ENCODE data around the gene MYOM3. TPM values are rescaled to one million over a fixed set of nuclear protein-coding genes. Genes with fewer than 3 reads are reported as not detected.

Gene MYOM3
- total RNA-seq, 2 experiments from 2014 or later, result not detected

GRCh38 chr1:24110642-24111261, 1.2 kb downstream of the MYOM3 start:
- Mint-ChIP-seq H3K36me3 (ENCODE audit: low read depth) (no peaks in the 10 kb centered on the region), H3K4me1 (ENCODE audit: low read depth) (peaks cover 7% of the 10 kb centered on the region), H3K9me3 (ENCODE audit: insufficient read depth) (no peaks in the 10 kb centered on the region), H3K27ac (no peak overlapping the region), H3K4me3 (no peak overlapping the region), H3K27me3 (ENCODE audit: low read depth) (peaks cover 23% of the 10 kb centered on the region)
- DNase-seq, result no peak
- ChIA-PET POLR2A (interaction anchor here (0.6 kb wide), 1 partner anchor 492 kb away, joined by 4 read pairs; no protein-coding TSS in a partner anchor), CTCF (interaction anchor here (1.1 to 1.2 kb wide), 2 partner anchors 40 kb away, joined by 3 to 6 read pairs; no protein-coding TSS in a partner anchor)
- ATAC-seq, result no peak

GRCh38 chr1:24109686-24110475, 2.1 kb downstream of the MYOM3 start:
- no peak overlapping the region for H3K4me3 Mint-ChIP-seq
- no peaks in the 10 kb centered on the region for H3K9me3 Mint-ChIP-seq (ENCODE audit: insufficient read depth)
- peaks cover 7% of the 10 kb centered on the region for H3K4me1 Mint-ChIP-seq (ENCODE audit: low read depth)
- ChIA-PET POLR2A (no interaction called here), CTCF (no interaction called here)
- no peak for ATAC-seq
- H3K36me3 Mint-ChIP-seq (ENCODE audit: low read depth), result no peaks in the 10 kb centered on the region
- peaks cover 23% of the 10 kb centered on the region for H3K27me3 Mint-ChIP-seq (ENCODE audit: low read depth)
- H3K27ac Mint-ChIP-seq, result no peak overlapping the region
- DNase-seq, result no peak

DNA sequence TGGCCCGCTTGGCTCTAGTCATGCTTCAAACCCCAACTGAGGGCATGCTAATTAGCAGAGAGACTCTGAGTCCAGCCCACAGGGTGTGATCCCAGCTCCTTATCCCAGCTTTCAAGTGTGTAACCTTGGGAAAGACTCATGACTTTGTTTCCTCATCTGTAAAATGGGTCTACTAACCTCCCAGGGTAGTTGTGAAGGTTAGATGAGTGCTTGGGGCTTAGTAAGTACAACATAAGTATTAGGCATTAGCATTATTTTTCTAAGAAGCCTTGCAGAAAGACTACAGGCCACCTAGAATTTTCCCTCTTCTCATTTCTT, 2.8 kb downstream of the MYOM3 start:
- Mint-ChIP-seq H3K27me3 (ENCODE audit: low read depth) (peaks cover 21% of the 10 kb centered on the region), H3K27ac (no peak overlapping the region), H3K4me3 (no peak overlapping the region), H3K9me3 (ENCODE audit: insufficient read depth) (no peaks in the 10 kb centered on the region), H3K4me1 (ENCODE audit: low read depth) (peaks cover 7% of the 10 kb centered on the region), H3K36me3 (ENCODE audit: low read depth) (no peaks in the 10 kb centered on the region)
- no peak for ATAC-seq
- ChIA-PET POLR2A (no interaction called here), CTCF (no interaction called here)
- DNase-seq, result no peak

- H3K9me3 Mint-ChIP-seq (ENCODE audit: insufficient read depth), result no peaks in the 10 kb centered on the region
- H3K4me3 Mint-ChIP-seq, result no peak overlapping the region
- no peaks in the 10 kb centered on the region for H3K36me3 Mint-ChIP-seq (ENCODE audit: low read depth)
- ChIA-PET CTCF (no interaction called here), POLR2A (no interaction called here)
- peaks cover 17% of the 10 kb centered on the region for H3K27me3 Mint-ChIP-seq (ENCODE audit: low read depth)
- DNase-seq, result no peak
- ATAC-seq, result no peak
- H3K4me1 Mint-ChIP-seq (ENCODE audit: low read depth), result peaks cover 7% of the 10 kb centered on the region
- H3K27ac Mint-ChIP-seq, result no peak overlapping the region
These were observed 3.4 kb downstream of the MYOM3 start for GRCh38 chr1:24108334-24109165.

GRCh38 chr1:24107462-24108138, 4.3 kb downstream of the MYOM3 start:
- ChIA-PET POLR2A (no interaction called here), CTCF (no interaction called here)
- DNase-seq, result no peak
- Mint-ChIP-seq H3K27ac (no peak overlapping the region), H3K36me3 (ENCODE audit: low read depth) (no peaks in the 10 kb centered on the region), H3K4me1 (ENCODE audit: low read depth) (peaks cover 5% of the 10 kb centered on the region), H3K4me3 (no peak overlapping the region), H3K9me3 (ENCODE audit: insufficient read depth) (no peaks in the 10 kb centered on the region), H3K27me3 (ENCODE audit: low read depth) (peaks cover 10% of the 10 kb centered on the region)
- ATAC-seq, result no peak

GRCh38 chr1:24105368-24106160, 6.4 kb downstream of the MYOM3 start:
- DNase-seq, result no peak
- Mint-ChIP-seq H3K27ac (no peak overlapping the region), H3K9me3 (ENCODE audit: insufficient read depth) (no peaks in the 10 kb centered on the region), H3K27me3 (ENCODE audit: low read depth) (no peaks in the 10 kb centered on the region), H3K4me1 (ENCODE audit: low read depth) (no peaks in the 10 kb centered on the region), H3K36me3 (ENCODE audit: low read depth) (no peaks in the 10 kb centered on the region), H3K4me3 (no peak overlapping the region)
- POLR2A ChIA-PET, result no interaction called here
- no peak for ATAC-seq
- CTCF ChIA-PET, result interaction anchor here (1.0 kb wide), 1 partner anchor 93 kb away, joined by 3 read pairs; no protein-coding TSS in a partner anchor

GRCh38 chr1:24104854-24105253, 7.1 kb downstream of the MYOM3 start:
- DNase-seq (no peak), ATAC-seq (no peak)
- H3K27me3 Mint-ChIP-seq (ENCODE audit: low read depth), result no peaks in the 10 kb centered on the region
- ChIA-PET POLR2A (no interaction called here), CTCF (interaction anchor here (1.0 kb wide), 1 partner anchor 94 kb away, joined by 3 read pairs; no protein-coding TSS in a partner anchor)
- H3K36me3 Mint-ChIP-seq (ENCODE audit: low read depth), result no peaks in the 10 kb centered on the region
- no peak overlapping the region for H3K27ac Mint-ChIP-seq
- no peaks in the 10 kb centered on the region for H3K4me1 Mint-ChIP-seq (ENCODE audit: low read depth)
- H3K9me3 Mint-ChIP-seq (ENCODE audit: insufficient read depth), result no peaks in the 10 kb centered on the region
- H3K4me3 Mint-ChIP-seq, result no peak overlapping the region

DNA sequence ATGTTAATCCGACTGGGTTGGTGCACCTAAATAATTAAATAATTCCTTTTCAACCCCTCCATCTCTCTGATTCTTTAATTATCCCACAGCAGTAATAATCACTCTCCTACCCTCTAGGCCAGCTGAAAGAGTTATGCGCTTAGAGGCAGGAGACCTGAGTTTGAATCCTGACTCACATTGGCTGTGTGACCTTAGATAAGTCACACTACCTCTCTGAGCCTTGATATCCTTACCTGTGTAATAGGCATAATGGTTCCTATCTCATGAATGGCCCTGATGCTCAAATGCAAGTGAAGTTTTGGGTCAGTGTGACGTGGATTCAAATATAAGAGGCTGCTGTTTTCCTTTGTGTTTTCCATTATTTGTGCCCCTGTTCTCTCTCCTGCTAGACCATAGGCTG, 8.1 kb downstream of the MYOM3 start:
- DNase-seq, result no peak
- Mint-ChIP-seq H3K9me3 (ENCODE audit: insufficient read depth) (no peaks in the 10 kb centered on the region), H3K27me3 (ENCODE audit: low read depth) (no peaks in the 10 kb centered on the region), H3K4me1 (ENCODE audit: low read depth) (no peaks in the 10 kb centered on the region), H3K27ac (no peak overlapping the region), H3K4me3 (no peak overlapping the region), H3K36me3 (ENCODE audit: low read depth) (no peaks in the 10 kb centered on the region)
- ChIA-PET POLR2A (interaction anchor here (1.2 kb wide), 1 partner anchor 17 kb away, joined by 3 read pairs; no protein-coding TSS in a partner anchor), CTCF (interaction anchor here (1.3 kb wide), 1 partner anchor 10 kb away, joined by 5 read pairs; no protein-coding TSS in a partner anchor)
- no peak for ATAC-seq

GRCh38 chr1:24103408-24103807, 8.5 kb downstream of the MYOM3 start:
- DNase-seq (no peak), ATAC-seq (no peak)
- Mint-ChIP-seq H3K9me3 (ENCODE audit: insufficient read depth) (no peaks in the 10 kb centered on the region), H3K4me1 (ENCODE audit: low read depth) (no peaks in the 10 kb centered on the region), H3K27ac (no peak overlapping the region), H3K36me3 (ENCODE audit: low read depth) (no peaks in the 10 kb centered on the region), H3K4me3 (no peak overlapping the region), H3K27me3 (ENCODE audit: low read depth) (no peaks in the 10 kb centered on the region)
- CTCF ChIA-PET, result interaction anchor here (1.3 kb wide), 1 partner anchor 10 kb away, joined by 5 read pairs; no protein-coding TSS in a partner anchor
- POLR2A ChIA-PET, result interaction anchor here (0.6 to 1.2 kb wide), 3 partner anchors 14 to 50 kb away, joined by 3 read pairs; no protein-coding TSS in a partner anchor

DNA sequence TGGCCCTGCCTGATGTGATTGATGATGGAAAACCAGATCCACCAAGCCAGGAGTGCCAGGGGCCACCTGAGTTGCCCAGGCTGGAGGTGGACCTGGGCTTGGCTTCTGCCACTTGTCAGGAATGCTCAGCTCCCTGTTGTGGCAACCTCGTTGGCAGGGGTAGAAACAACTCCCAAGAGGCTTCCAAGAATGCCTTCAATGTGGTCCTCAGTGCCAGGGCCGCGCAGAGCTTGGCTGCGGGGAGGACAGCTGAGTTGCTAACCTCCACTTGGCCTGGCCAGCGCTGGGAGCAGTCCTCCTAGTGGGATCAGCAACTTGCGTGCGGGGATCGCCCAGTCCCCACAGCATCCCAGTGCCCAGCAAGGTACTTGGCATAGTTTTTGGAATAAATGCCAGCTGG, 9.0 kb downstream of the MYOM3 start:
- Mint-ChIP-seq H3K27me3 (ENCODE audit: low read depth) (no peaks in the 10 kb centered on the region), H3K4me3 (no peak overlapping the region), H3K9me3 (ENCODE audit: insufficient read depth) (no peaks in the 10 kb centered on the region), H3K36me3 (ENCODE audit: low read depth) (no peaks in the 10 kb centered on the region), H3K4me1 (ENCODE audit: low read depth) (no peaks in the 10 kb centered on the region), H3K27ac (no peak overlapping the region)
- DNase-seq, result no peak
- POLR2A ChIA-PET, result interaction anchor here (0.6 to 1.2 kb wide), 3 partner anchors 14 to 50 kb away, joined by 3 read pairs; no protein-coding TSS in a partner anchor
- no peak for ATAC-seq
- CTCF ChIA-PET, result interaction anchor here (1.3 to 1.5 kb wide), 3 partner anchors 10 to 32 kb away, joined by 4 to 5 read pairs (median 4); no protein-coding TSS in a partner anchor

Measured in activated CD8-positive, alpha-beta T cell treated with anti-CD3 and anti-CD28 coated beads, Interleukin-2, amount 10 ng/mL, durations not matched to agents 7 days and 5 days (primary cell).